GM12878 (cell line): Measurements from ENCODE around the gene ATP6V0A1. TPM values are rescaled to one million over a fixed set of nuclear protein-coding genes. Genes with fewer than 3 reads are reported as not detected.

Experiments
- CBX3 ChIP-seq: fragments of 200-600 bp; sonication (generic); IDR thresholded peaks from 2 replicates; pipeline ENCODE4 v1.6.1; 2016; ENCODE audit warnings: low read depth, borderline replicate concordance
- DPF2 ChIP-seq: fragments of 450-650 bp; IDR thresholded peaks from 2 replicates; pipeline ENCODE4 v1.6.1; 2017; ENCODE audit warnings: mild to moderate bottlenecking
- IKZF1 ChIP-seq: fragments of 450-650 bp; conservative IDR thresholded peaks from 2 replicates; pipeline ENCODE4 v1.6.1; 2017; ENCODE audit warnings: antibody characterized with exemption, mild to moderate bottlenecking
- KAT2A ChIP-seq: conservative IDR thresholded peaks from 2 replicates; pipeline ENCODE4 v1.6.1; 2011; ENCODE audit warnings: low read depth, low read length; ENCODE audit not compliant: control insufficient read depth
- MYC ChIP-seq: IDR thresholded peaks from 2 replicates; pipeline ENCODE4 v1.6.1; 2011; ENCODE audit warnings: mild to moderate bottlenecking, low read length, moderate library complexity, inconsistent platforms; ENCODE audit not compliant: insufficient read depth, insufficient replicate concordance, insufficient read length, severe bottlenecking
- NFYA ChIP-seq: IDR thresholded peaks from 2 replicates; pipeline ENCODE4 v1.6.1; 2011; ENCODE audit warnings: low read depth, mild to moderate bottlenecking, low read length, improper control_type of control experiment, borderline replicate concordance
- NR2C2 ChIP-seq: IDR thresholded peaks from 2 replicates; pipeline ENCODE4 v1.6.1; 2011; ENCODE audit warnings: borderline replicate concordance, low read depth; ENCODE audit not compliant: control insufficient read depth, insufficient read length
- POU2F2 ChIP-seq: IDR thresholded peaks from 3 replicates; pipeline ENCODE4 v1.6.1; 2011; ENCODE audit warnings: low read depth, mild to moderate bottlenecking, low read length, borderline replicate concordance
- STAT1 ChIP-seq: fragments of 450-650 bp; conservative IDR thresholded peaks from 2 replicates; pipeline ENCODE4 v1.6.1; 2014; ENCODE audit warnings: antibody characterized with exemption, mild to moderate bottlenecking
- TAF1 ChIP-seq: IDR thresholded peaks from 2 replicates; pipeline ENCODE4 v1.6.1; 2011; ENCODE audit warnings: mild to moderate bottlenecking, low read depth, low read length, borderline replicate concordance
- TCF7 ChIP-seq: IDR thresholded peaks from 2 replicates; pipeline ENCODE4 v1.6.1; 2014; ENCODE audit warnings: antibody characterized with exemption, borderline replicate concordance
- YY1 ChIP-seq: IDR thresholded peaks from 2 replicates; pipeline ENCODE4 v1.6.1; 2011; ENCODE audit warnings: low read depth, mild to moderate bottlenecking, low read length
- ZNF622 ChIP-seq: fragments of 450-650 bp; IDR thresholded peaks from 2 replicates; pipeline ENCODE4 v1.6.1; 2017; ENCODE audit warnings: mild to moderate bottlenecking, inconsistent platforms
- polyA plus RNA-seq, 11 experiments: library from polyadenylated mRNA; depleted of rRNA in 4 of 11; unstranded in 6 of 11; stranded (reverse) in 5 of 11; fragments of >200 nt; fragmentation: Nextera tagmentation in 4 of 11; fragmentation: Illumina TruSeq in 1 of 11; extraction: Ambion mirVana in 4 of 11; extraction: Trizol in 1 of 11; gene quantifications; 1 replicate in 1 of 11; 2 replicates in 10 of 11; pipeline versions ENCODE4 v1.2.1 to v1.2.3, GENCODE V29; 2011 to 2016; ENCODE audit warnings: inconsistent platforms in 2 of 11, missing spikeins in 2 of 11, low read depth in 1 of 11
- total RNA-seq, 4 experiments: library from RNA; depleted of rRNA in 3 of 4; stranded (reverse); fragments of >200 nt in 3 of 4; fragmentation: Illumina TruSeq in 1 of 4; extraction: Trizol in 1 of 4; gene quantifications; 2 replicates each; pipeline versions ENCODE4 v1.2.1 to v1.2.3, GENCODE V29; 2013 to 2021
- TF ChIP-seq, protein P1 (sequence below): IDR thresholded peaks from 2 replicates; pipeline ENCODE4 v1.6.1; 2011; ENCODE audit warnings: low read depth, low read length, improper control_type of control experiment, borderline replicate concordance
- TF ChIP-seq, protein P2 (sequence below): IDR thresholded peaks from 2 replicates; pipeline ENCODE4 v1.6.1; 2012; ENCODE audit warnings: improper control_type of control experiment, low read depth, low read length; ENCODE audit not compliant: insufficient replicate concordance
- TF ChIP-seq, protein P3 (sequence below), 3 experiments: IDR thresholded peaks in 2 of 3; conservative IDR thresholded peaks in 1 of 3; 2 replicates each; pipeline ENCODE4 v1.5.1; 2011; ENCODE audit warnings: low read depth in 3 of 3, low read length in 3 of 3, mild to moderate bottlenecking in 3 of 3, control low read depth in 2 of 3, moderate library complexity in 2 of 3, inconsistent platforms in 1 of 3, mixed read lengths in 1 of 3; ENCODE audit not compliant: control insufficient read depth in 2 of 3, insufficient read depth in 1 of 3; ENCODE audit errors: extremely low read depth in 1 of 3
- TF ChIP-seq, protein P4 (sequence below): fragments of 450-650 bp; IDR thresholded peaks from 2 replicates; pipeline ENCODE4 v1.6.1; 2014; ENCODE audit warnings: mild to moderate bottlenecking
- TF ChIP-seq, protein P5 (sequence below): IDR thresholded peaks from 2 replicates; pipeline ENCODE4 v1.6.1; 2012; ENCODE audit warnings: mild to moderate bottlenecking, low read depth, low read length

ATP6V0A1 gene
- total and polyA plus RNA-seq, 10 of the 15 experiments (the other 5 are each of a cell fraction or from before 2014, with no cell fraction given), result 3.0 to 76.6 (median 30.9) TPM

DNA sequence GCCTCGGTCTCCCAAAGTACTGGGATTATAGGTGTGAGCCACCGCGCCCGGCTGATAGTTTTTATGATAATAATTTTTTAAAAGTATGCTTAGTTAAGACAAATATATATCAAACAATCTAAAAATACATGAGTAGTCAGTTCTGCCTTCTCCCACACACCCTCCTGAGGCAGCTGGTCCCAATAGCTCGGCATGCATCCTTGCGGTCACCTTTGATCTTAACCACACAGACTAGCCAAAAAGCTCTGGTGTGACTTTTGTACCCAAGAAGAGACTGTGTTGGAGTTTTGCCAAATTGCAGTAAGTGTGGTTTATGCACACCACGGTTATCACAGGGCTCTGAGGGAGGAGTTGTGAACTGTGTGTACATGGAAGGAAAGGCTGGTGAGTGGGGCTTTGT lies 25.6 kb downstream of the ATP6V0A1 start (continued):
- TF ChIP-seq, protein P1, sequence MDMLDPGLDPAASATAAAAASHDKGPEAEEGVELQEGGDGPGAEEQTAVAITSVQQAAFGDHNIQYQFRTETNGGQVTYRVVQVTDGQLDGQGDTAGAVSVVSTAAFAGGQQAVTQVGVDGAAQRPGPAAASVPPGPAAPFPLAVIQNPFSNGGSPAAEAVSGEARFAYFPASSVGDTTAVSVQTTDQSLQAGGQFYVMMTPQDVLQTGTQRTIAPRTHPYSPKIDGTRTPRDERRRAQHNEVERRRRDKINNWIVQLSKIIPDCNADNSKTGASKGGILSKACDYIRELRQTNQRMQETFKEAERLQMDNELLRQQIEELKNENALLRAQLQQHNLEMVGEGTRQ, result no peak
- no peak for TF ChIP-seq CBX3
- no peak for TF ChIP-seq MYC
- TF ChIP-seq POU2F2, result no peak
- no peak for TF ChIP-seq YY1
- no peak for TF ChIP-seq ZNF622
- TF ChIP-seq KAT2A, result no peak
- TF ChIP-seq, protein P2, sequence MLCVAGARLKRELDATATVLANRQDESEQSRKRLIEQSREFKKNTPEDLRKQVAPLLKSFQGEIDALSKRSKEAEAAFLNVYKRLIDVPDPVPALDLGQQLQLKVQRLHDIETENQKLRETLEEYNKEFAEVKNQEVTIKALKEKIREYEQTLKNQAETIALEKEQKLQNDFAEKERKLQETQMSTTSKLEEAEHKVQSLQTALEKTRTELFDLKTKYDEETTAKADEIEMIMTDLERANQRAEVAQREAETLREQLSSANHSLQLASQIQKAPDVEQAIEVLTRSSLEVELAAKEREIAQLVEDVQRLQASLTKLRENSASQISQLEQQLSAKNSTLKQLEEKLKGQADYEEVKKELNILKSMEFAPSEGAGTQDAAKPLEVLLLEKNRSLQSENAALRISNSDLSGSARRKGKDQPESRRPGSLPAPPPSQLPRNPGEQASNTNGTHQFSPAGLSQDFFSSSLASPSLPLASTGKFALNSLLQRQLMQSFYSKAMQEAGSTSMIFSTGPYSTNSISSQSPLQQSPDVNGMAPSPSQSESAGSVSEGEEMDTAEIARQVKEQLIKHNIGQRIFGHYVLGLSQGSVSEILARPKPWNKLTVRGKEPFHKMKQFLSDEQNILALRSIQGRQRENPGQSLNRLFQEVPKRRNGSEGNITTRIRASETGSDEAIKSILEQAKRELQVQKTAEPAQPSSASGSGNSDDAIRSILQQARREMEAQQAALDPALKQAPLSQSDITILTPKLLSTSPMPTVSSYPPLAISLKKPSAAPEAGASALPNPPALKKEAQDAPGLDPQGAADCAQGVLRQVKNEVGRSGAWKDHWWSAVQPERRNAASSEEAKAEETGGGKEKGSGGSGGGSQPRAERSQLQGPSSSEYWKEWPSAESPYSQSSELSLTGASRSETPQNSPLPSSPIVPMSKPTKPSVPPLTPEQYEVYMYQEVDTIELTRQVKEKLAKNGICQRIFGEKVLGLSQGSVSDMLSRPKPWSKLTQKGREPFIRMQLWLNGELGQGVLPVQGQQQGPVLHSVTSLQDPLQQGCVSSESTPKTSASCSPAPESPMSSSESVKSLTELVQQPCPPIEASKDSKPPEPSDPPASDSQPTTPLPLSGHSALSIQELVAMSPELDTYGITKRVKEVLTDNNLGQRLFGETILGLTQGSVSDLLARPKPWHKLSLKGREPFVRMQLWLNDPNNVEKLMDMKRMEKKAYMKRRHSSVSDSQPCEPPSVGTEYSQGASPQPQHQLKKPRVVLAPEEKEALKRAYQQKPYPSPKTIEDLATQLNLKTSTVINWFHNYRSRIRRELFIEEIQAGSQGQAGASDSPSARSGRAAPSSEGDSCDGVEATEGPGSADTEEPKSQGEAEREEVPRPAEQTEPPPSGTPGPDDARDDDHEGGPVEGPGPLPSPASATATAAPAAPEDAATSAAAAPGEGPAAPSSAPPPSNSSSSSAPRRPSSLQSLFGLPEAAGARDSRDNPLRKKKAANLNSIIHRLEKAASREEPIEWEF, result no peak
- TF ChIP-seq TCF7, result peak; percentile 97
- TF ChIP-seq DPF2, result peak; percentile 92
- TF ChIP-seq NR2C2, result no peak
- TF ChIP-seq NFYA, result no peak
- TF ChIP-seq, protein P3, sequence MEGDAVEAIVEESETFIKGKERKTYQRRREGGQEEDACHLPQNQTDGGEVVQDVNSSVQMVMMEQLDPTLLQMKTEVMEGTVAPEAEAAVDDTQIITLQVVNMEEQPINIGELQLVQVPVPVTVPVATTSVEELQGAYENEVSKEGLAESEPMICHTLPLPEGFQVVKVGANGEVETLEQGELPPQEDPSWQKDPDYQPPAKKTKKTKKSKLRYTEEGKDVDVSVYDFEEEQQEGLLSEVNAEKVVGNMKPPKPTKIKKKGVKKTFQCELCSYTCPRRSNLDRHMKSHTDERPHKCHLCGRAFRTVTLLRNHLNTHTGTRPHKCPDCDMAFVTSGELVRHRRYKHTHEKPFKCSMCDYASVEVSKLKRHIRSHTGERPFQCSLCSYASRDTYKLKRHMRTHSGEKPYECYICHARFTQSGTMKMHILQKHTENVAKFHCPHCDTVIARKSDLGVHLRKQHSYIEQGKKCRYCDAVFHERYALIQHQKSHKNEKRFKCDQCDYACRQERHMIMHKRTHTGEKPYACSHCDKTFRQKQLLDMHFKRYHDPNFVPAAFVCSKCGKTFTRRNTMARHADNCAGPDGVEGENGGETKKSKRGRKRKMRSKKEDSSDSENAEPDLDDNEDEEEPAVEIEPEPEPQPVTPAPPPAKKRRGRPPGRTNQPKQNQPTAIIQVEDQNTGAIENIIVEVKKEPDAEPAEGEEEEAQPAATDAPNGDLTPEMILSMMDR (IDR thresholded peaks at IDR 0.05 in 2 of 3, conservative IDR thresholded peaks at IDR 0.05 in 1 of 3; ENCODE audit: control insufficient read depth in 2 of 3, extremely low read depth in 1 of 3, insufficient read depth in 1 of 3, low read depth in 3 of 3, low read length in 3 of 3), result no peak
- TF ChIP-seq TAF1, result no peak
- TF ChIP-seq, protein P4, sequence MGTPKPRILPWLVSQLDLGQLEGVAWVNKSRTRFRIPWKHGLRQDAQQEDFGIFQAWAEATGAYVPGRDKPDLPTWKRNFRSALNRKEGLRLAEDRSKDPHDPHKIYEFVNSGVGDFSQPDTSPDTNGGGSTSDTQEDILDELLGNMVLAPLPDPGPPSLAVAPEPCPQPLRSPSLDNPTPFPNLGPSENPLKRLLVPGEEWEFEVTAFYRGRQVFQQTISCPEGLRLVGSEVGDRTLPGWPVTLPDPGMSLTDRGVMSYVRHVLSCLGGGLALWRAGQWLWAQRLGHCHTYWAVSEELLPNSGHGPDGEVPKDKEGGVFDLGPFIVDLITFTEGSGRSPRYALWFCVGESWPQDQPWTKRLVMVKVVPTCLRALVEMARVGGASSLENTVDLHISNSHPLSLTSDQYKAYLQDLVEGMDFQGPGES, result no peak
- TF ChIP-seq, protein P5, sequence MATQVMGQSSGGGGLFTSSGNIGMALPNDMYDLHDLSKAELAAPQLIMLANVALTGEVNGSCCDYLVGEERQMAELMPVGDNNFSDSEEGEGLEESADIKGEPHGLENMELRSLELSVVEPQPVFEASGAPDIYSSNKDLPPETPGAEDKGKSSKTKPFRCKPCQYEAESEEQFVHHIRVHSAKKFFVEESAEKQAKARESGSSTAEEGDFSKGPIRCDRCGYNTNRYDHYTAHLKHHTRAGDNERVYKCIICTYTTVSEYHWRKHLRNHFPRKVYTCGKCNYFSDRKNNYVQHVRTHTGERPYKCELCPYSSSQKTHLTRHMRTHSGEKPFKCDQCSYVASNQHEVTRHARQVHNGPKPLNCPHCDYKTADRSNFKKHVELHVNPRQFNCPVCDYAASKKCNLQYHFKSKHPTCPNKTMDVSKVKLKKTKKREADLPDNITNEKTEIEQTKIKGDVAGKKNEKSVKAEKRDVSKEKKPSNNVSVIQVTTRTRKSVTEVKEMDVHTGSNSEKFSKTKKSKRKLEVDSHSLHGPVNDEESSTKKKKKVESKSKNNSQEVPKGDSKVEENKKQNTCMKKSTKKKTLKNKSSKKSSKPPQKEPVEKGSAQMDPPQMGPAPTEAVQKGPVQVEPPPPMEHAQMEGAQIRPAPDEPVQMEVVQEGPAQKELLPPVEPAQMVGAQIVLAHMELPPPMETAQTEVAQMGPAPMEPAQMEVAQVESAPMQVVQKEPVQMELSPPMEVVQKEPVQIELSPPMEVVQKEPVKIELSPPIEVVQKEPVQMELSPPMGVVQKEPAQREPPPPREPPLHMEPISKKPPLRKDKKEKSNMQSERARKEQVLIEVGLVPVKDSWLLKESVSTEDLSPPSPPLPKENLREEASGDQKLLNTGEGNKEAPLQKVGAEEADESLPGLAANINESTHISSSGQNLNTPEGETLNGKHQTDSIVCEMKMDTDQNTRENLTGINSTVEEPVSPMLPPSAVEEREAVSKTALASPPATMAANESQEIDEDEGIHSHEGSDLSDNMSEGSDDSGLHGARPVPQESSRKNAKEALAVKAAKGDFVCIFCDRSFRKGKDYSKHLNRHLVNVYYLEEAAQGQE, result no peak
- no peak for TF ChIP-seq STAT1
- peak; percentile 90 for TF ChIP-seq IKZF1
